Measurements from ENCODE around the gene HRH2.

The HRH2 gene

DNA sequence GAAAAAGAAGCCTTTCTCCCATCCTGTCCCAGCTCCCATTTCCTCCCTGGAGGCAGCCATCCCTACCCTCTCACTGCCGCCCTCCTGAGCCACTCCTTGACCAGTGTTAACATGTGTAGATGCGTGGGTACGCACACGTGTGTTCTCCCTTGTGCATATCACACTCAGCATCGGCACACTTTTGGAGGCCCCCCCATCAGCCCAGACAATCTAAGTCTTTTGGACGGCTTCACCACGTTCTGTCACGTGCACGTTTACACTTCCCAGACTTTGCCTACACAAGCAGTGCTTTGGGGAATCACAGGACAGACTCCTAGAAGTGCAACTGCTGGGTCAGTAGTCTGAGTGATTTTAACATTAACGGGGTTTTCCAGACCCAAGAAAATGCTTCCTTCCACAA lies 18.0 kb downstream of the HRH2 start:
- no peak for DNase-seq (ENCODE audit: low spot score)

DNA sequence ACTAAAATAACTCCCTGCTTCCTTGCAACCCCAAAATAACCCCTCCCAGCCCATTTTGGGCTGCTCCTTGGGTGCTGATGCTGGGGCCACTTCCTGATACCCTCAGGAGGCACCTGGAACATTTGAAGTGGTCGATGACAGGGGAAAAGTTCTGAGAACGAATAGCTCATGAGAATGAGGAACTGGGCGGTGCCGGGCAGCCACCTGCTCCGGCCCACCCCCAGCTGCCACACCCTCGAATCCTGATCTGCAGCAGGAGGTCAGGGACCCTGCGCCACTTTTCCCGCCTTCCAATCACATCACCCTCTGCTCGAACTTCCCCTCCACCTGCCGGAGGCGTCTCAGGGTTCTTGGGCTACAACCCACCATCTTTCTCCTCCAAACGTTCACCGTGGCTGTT lies 19.7 kb downstream of the HRH2 start:
- no peak for DNase-seq (ENCODE audit: low spot score)

DNA sequence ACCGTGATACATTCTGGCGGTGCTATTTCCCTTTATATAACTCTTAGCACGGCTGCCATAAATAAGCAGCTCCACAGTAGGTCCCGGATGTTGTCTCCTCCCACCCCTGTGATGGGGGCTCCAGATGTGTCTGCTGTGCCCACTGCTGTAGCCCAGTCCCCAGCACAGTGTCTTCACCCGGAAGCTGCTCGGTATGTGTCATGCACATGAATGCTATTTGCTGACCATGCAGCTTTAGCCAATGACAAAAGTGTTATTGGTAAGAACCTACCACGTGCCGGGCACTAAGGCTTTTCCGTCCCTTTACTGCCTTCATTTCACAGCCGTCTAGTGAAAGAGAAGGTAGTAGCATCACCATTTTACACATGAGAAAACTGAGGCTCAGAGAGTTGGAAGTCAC lies 20.2 kb downstream of the HRH2 start:
- DNase-seq (ENCODE audit: low spot score), result no peak

DNA sequence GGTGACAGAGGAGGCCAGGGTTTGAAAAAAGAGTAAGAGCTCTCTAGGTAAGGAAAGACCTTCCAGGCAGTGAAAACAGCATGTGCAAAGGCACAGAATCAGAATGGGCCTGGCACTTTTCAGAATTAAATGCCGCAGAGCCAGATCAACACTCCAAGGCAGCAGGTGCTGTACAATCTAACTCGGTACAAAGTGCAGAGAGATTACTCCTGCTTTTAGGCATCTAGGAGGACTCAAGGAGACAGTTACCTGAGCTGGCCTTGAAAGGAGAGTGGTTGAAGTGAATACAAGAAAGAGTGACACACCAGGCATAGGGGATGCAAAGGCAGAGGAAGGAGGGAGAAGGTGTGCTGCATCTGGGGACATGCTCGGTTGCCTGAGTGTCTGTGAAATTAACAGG lies 21.5 kb downstream of the HRH2 start:
- no peak for DNase-seq (ENCODE audit: low spot score)

DNA sequence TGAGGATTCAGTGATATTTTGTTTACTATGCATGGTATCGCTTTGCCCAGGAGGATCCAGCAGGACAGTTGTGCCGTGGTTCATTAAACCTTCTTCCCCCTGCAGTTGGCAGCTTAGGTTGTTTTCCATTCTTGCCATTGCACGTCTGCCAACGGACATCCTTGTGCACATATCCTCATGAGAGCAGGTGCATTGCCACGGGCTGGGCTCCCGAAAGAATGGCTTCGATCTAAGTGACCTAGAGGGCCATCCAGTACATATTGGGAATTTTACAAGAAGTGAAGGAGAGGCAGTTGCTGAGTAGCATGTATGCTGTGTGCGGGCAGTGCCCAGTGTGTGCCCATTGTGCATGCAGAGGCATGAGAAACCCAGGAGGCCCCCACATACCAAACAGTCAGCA lies 22.1 kb downstream of the HRH2 start:
- no peak for DNase-seq (ENCODE audit: low spot score)

DNA sequence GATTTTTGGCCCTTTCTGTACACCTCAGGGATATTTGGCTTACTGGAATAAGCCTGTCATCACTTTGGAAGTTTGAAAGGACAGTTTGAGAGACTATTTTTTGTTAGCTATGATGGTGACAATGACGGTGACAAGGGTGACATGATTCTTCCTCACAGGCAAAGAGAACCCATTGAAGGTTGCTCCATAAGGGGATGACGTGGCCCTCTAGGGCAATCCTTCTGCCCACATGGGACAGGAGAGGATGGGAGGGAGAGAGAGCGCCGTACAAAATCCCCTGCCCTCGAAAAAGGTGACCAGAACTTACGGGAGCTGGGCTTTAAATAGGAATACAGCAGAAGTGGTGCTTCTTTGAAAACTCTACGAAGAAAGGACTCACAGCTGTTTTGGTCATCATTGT lies 22.6 kb downstream of the HRH2 start:
- no peak for DNase-seq (ENCODE audit: low spot score)

DNA sequence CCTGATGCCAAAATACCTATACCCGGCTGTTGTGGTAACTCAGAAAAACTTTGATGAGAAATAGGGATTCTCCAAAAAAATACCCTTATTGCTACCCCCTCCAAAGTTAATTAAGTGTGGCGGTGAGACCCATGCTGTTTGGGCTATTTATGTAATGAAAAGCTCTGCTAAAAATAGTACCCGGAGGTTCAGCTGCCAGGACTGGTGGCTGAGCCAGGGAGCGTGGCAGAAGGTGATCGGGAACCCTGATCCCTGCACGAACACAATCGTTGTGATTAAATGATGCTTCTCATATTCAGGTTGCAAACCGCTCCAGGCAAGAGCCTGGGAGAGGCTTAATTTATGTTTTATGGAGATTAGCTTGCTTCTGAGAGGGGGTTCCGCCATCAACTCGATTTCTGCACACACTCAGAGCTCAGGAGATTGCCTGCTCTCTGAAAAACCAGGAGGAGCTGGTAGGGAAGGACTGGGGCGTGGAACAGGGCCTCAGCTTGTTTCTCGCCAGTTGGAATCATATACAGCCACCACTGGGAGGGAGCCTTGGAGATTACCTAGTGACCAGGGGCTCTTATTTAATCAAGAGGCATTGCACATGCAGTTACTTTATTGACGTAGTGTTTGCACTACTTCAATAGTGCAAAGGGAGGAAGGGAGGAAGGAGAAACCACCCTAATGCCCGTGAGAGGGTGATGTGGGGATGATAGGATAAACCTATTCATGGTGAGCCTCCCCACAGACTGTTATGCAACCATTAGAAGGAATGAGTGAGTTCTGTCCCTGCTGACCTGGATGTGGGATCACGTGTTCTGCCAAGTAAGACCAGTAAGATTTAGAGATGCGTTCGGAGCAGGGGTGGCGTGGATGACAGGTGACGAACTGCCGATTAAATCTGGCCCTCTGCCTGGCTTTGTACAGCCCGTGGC lies 23.4 kb downstream of the HRH2 start:
- peak; percentile 57 for DNase-seq (ENCODE audit: low spot score)

DNA sequence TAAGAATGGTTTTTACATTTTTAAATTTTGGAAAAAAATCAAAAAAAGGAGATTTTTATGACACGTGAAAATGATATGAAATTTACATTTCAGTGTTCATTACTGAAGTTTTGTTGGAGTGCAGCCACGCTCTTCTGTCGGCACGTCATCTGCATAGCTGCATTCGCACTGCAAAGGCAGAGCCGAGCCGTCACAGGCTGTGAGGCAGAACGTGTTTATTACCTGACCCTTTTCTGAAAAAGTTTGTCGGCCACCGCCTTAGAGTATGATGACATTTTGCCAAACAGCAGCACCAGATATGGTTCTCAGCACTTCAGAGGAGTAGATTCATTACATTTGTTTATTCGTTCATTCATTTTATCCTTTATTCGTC lies 24.1 kb downstream of the HRH2 start:
- no peak for DNase-seq (ENCODE audit: low spot score)

DNA sequence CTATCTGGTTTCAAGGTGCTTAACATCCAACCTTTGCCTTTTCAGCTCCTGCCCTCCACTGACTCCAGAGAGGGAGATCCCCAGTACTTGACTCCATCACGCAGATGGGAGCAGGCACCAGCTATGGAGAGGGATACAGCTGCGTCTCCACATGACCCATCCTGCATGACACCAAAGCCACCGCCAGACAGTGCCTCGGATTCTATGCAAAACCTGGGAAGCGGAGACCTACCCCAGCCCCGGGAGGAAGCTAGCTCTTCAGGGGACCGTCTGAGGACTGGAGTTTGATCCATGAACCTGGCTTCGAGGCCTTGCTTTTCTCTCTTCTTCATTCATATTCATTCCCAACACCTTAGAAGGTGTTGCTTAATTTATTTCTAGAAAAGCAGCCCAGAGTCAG lies 24.8 kb downstream of the HRH2 start:
- DNase-seq (ENCODE audit: low spot score), result no peak

DNA sequence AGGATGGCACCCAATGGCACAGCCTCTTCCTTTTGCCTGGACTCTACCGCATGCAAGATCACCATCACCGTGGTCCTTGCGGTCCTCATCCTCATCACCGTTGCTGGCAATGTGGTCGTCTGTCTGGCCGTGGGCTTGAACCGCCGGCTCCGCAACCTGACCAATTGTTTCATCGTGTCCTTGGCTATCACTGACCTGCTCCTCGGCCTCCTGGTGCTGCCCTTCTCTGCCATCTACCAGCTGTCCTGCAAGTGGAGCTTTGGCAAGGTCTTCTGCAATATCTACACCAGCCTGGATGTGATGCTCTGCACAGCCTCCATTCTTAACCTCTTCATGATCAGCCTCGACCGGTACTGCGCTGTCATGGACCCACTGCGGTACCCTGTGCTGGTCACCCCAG lies 25.4 kb downstream of the HRH2 start:
- no peak for DNase-seq (ENCODE audit: low spot score)

DNA sequence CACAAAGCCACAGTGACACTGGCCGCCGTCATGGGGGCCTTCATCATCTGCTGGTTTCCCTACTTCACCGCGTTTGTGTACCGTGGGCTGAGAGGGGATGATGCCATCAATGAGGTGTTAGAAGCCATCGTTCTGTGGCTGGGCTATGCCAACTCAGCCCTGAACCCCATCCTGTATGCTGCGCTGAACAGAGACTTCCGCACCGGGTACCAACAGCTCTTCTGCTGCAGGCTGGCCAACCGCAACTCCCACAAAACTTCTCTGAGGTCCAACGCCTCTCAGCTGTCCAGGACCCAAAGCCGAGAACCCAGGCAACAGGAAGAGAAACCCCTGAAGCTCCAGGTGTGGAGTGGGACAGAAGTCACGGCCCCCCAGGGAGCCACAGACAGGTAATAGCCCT lies 26.1 kb downstream of the HRH2 start:
- DNase-seq (ENCODE audit: low spot score), result no peak

DNA sequence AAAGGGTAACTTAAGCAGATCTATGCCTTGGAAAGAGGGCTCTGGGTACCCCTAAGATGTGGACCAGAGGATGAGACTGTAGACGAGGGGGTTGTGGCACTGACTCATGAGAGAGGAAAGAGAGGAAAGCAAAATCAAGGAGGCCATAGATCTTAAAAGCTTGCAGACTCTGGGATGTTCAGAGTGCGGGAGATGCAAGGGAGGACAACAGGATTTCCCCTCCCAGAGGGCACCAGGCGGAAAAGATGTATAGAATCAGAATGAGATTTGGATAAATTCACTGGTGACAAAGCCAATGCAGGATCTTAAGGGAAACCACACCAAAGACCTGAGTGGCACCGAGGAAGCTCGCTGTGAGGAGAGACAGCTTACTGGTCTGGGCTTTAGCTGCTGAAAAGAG lies 27.1 kb downstream of the HRH2 start:
- no peak for DNase-seq (ENCODE audit: low spot score)

DNA sequence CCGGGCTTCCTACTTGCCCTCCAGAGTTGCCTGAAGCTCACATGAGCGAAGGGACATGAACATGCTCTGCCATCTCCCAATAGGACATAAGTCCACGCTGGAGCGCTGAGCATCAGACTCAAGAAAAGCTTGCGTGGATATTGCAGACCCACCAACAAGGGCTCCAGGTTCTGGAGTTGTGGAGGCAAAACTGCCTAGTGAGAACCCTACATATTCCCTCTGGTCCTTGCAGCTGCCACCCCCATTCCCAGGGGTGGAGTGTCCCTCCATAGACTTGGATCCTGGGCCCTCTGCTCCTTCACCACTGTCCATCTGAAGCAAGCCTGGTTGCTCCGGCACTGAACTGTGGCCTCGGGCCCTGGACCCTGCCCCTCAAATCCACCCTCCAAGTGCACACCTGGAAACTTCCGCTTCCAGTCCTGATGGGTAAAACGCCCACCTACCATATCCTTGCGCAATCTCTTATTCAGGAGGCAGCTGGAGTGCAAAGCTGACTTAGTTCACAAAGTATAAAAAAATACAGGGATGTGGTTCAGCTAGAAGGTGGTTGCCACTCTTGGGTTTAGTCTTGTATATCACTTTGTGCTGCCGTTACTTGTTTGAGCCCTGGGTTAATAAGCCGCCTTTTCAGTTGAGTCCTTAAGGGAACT lies 28.0 kb downstream of the HRH2 start:
- no peak for DNase-seq (ENCODE audit: low spot score)

DNA sequence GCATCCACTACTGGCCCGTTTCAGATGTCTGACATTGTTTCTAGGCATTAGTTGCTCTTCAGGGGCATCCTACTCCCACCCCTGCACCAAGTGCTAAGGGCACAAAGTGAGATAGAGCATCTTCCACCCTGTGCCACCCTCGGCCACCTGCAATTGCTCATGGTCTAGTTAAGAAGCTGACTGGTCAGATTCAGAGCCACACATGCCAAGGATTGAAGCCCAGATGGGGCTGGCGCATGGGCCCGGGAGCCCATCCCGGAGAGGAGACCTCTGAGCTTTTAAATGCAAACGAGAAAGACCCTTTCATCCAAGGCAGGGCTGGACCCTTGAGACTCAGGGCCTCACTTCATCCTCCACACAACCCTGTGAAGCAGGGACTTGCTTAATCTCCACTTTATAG lies 28.5 kb downstream of the HRH2 start:
- no peak for DNase-seq (ENCODE audit: low spot score)

DNA sequence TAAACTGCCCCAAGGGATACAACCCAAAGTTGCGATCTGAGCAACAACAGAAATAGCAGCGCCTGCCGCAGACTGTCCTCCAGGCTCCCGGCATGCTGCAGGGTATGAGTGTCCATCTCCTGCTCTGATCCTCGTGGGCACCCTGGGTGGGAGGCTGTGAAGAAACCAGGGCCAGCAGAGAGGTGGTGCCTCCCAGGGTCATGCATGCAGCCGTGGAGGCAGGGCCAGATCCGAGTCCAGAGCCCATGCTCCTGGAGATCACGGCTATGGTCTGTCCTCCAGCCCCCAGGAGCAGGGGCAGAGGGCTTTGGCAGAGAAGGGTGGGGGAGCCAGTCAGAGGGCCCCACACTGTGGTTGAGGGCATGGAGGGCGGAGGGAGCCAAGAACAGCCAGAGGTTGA lies 29.0 kb downstream of the HRH2 start:
- DNase-seq (ENCODE audit: low spot score), result no peak

DNA sequence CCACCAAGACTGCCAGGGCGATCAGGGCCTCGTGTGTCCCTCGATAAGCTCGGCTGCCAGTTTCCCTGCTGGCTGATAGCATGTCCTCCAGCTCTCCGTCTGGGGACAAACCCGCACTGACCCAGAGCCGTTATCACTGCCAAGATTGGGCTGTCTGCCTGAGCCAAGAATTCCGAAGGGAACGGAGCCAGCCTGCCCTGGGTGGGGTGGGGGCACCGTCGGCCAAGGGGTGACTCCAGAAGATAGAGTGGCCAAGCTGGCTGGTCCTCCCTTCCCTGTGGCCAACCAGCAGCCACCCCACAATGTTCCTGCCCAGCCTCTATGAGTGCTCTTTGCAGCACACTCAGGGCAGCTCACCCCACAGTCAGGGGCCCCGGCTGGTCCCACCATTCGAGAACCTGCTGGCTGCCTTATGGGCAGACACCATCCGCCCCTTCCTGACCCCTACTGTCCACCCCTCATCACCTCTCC lies 29.4 kb downstream of the HRH2 start:
- peak; percentile 13 for DNase-seq (ENCODE audit: low spot score)

DNA sequence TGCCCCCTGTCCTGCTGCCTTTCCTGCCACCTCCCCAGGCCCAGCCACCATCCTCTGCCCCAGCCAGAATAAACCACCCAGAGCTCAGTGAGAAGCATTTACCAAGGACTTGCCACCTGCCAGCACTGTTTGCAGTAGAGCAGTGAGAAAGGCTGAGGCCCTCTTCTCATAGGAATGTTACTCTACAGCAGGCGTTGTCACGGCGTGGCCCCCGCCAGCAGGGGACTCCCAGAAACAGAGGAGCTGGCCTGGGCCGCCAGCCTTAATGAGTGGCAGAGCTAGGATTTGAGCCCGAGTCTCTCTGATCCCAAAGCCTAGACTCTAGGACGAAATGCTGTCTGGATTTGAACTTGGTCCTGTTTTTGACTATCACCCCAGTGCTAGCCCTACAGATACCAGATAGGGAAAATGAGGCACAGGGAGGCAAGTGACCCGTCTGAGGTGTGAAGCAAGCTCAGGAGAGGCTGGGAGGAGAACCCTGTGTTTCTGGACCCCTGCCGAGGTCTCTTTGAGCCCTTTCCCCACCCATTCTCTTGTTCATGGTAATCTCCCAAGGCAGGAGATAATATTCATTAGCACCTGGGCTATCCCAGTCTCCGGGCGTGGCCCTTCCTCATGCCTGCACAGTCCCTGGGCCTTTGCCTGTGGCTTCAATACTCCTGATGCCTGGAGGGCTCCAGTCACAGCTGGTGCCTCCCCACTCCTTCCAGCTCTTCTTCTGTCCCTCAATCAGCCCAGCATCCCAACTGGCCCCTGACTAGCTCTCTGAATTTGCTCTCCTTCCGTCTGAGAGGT lies 30.7 kb downstream of the HRH2 start:
- DNase-seq (ENCODE audit: low spot score), result no peak

DNA sequence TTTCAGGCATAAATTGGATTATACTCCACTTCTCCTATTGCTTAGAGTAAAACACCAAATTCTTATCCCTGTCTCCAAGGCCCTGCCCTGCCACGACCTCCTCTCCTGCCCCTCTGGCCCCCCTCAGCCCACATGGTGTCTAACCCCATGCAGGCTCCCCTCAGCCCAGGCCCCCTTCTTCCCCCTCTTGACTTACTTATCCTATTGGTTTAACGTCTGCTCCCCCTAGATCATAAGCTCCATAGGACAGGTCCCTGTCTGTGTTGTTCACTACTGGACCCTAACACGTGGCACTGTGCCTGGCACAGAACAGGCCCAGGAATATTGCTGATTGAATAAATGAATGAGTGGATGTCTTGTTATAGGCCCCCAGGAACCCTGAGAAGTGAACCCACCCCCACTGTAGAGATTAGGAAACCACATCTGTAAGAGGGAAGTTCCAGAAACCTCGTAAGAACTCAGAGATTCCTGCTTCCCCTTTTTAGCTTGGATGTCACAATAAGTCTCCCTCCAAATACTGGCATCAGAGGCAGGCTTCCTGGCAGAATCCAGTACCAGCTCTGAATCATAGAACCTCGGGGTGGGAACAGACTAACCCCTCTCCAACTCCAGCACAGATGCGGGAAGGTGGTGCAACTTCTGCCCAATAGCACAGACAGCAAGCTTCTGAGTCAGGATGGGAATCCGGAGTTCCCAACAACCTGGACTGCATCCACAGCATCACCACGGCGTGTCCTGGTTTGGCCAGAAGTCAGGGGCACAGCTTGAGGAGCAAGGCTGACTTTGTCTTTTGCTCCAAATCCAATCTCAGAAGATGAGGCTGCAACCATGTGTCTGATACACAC lies 31.5 kb downstream of the HRH2 start:
- DNase-seq (ENCODE audit: low spot score), result peak; percentile 78

DNA sequence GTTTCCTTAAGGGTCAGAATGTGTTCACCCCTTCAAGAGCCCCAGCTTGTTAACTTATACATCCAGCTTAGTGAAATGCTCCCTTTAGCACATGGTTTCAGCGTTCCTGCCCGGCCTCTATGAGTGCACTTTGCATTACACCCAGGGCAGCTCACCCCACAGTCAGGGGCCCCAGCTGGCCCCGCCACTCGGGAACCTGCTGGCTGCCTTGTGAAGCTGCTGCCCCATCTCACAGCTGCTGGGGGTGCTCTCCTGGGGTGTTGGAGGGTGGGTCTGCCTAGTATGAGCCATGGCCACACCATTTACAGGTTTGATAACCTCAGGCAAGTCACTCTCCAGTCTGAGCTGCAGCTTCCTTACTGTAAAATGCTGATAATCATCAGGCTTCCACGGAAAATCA lies 32.2 kb downstream of the HRH2 start:
- DNase-seq (ENCODE audit: low spot score), result no peak

DNA sequence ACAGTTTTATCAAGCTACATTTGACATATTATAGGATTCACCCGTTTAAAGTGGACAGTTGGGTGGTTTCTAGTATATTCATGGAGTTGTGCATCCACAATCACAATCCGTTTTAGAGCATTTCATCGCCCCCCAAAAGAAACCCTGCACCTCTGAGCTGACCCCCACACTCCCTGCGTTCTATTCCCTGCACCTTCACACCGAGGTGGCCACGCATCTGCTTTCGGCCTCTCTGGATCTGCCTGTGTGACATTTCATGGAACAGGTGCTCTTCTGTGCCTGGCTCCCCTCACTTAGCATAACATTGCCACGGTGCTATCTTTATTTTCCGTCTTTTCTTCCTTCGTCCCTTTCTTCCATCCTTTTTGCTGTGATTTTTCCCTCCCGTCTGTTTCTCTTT lies 32.7 kb downstream of the HRH2 start:
- DNase-seq (ENCODE audit: low spot score), result no peak

DNA sequence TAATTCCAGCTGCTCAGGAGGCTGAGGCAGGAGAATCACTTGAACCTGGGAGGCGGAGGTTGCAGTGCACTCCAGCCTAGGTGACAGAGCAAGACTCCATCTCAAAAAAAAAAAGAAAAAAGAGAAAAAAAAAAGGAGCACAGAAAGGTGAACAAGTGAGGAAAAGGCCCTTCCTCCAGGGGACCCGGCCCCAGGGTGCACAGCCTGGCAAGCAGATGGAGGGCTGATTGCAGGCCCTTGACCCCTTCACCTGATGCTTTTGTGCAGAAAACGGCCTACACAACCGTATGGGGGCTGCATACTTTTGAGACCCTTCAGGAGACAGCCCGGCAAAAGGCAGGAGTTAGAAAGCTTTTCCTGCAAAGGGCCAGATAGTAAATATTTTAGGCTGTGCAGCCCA lies 33.9 kb downstream of the HRH2 start:
- no peak for DNase-seq (ENCODE audit: low spot score)

Data from cerebellar cortex (tissue), 1 donor.